Upper lobe of right lung (tissue), 1 donor: ENCODE results near the gene PRKN. TPM values are rescaled to one million over a fixed set of nuclear protein-coding genes. Genes with fewer than 3 reads are reported as not detected.

ENCODE experiments used
- ATAC-seq: fragments of 200-7000 bp; cut with Tn5 transposase; one replicate; pipeline ENCODE4 v1.9.1; 2020; ENCODE audit warnings: mild to moderate bottlenecking, moderate library complexity
- DNase-seq: peaks from one replicate; pipeline ENCODE4 v3.0.0-alpha.2; 2020
- H3K27ac ChIP-seq: fragments of 200-600 bp; one replicate; pipeline ENCODE4 v1.8.0; 2022
- H3K27me3 ChIP-seq: fragments of 200-600 bp; one replicate; pipeline ENCODE4 v1.8.0; 2022; ENCODE audit warnings: mild to moderate bottlenecking
- H3K36me3 ChIP-seq: fragments of 200-600 bp; one replicate; pipeline ENCODE4 v1.8.0; 2022
- H3K4me1 ChIP-seq: fragments of 200-600 bp; one replicate; pipeline ENCODE4 v1.8.0; 2022
- H3K4me3 ChIP-seq: fragments of 200-600 bp; one replicate; pipeline ENCODE4 v1.8.0; 2022; ENCODE audit warnings: mild to moderate bottlenecking
- H3K9me3 ChIP-seq: fragments of 200-600 bp; one replicate; pipeline ENCODE4 v1.8.0; 2022
- CTCF ChIP-seq: fragments of 200-600 bp; IDR thresholded peaks from one replicate; pipeline ENCODE4 v1.8.0; 2022; ENCODE audit warnings: antibody characterized with exemption
- intact Hi-C: fragments of 100-400 bp; cut with DNase I; formaldehyde crosslinking; loops from one replicate; pipeline ENCODE4 v1.11.0; 2022
- total RNA-seq: library from RNA; stranded (reverse); fragmentation: NEBNext Ultra II Directional; extraction: Animal tissue kit (Norgen Biotek cat#: 25700); gene quantifications from one replicate; pipeline ENCODE4 v1.2.1, GENCODE V29; 2021
- donor health status: DM: no; HTN: yes; CAD: no; lungs with severe emphysema.

The PRKN gene
- total RNA-seq, 1 donor from 2014 or later = 2.7 TPM

- Histone ChIP-seq H3K27me3 (no peaks in the 10 kb centered on the region), H3K4me1 (no peaks in the 10 kb centered on the region), H3K4me3 (no peak overlapping the region), H3K9me3 (no peaks in the 10 kb centered on the region), H3K36me3 (no peaks in the 10 kb centered on the region), H3K27ac (no peak overlapping the region)
- ATAC-seq (peak; percentile 69), DNase-seq (no peak)
- no peak for TF ChIP-seq CTCF
- intact Hi-C loops = no loop called here
Measured at GRCh38 chr6:162184465-162184864, 543.1 kb downstream of the PRKN start.

- Histone ChIP-seq H3K27ac (no peak overlapping the region), H3K4me1 (no peaks in the 10 kb centered on the region), H3K9me3 (no peaks in the 10 kb centered on the region), H3K36me3 (no peaks in the 10 kb centered on the region), H3K27me3 (no peaks in the 10 kb centered on the region), H3K4me3 (no peak overlapping the region)
- DNase-seq (no peak), ATAC-seq (peak; percentile 62)
- TF ChIP-seq CTCF = no peak
- intact Hi-C loops = no loop called here
Measured at GRCh38 chr6:162181741-162182401, 545.7 kb downstream of the PRKN start.

- no peaks in the 10 kb centered on the region for H3K4me1 ChIP-seq
- DNase-seq = no peak
- no peak overlapping the region for H3K27ac ChIP-seq
- H3K4me3 ChIP-seq = no peak overlapping the region
- H3K27me3 ChIP-seq = no peaks in the 10 kb centered on the region
- ATAC-seq = no peak
- no peaks in the 10 kb centered on the region for H3K9me3 ChIP-seq
- TF ChIP-seq CTCF = no peak
- no peaks in the 10 kb centered on the region for H3K36me3 ChIP-seq
- intact Hi-C loops = no loop called here
Measured at GRCh38 chr6:162181111-162181510, 546.5 kb downstream of the PRKN start.

GRCh38 chr6:162179196-162179951, 548.2 kb downstream of the PRKN start:
- Histone ChIP-seq H3K36me3 (no peaks in the 10 kb centered on the region), H3K4me3 (no peak overlapping the region), H3K9me3 (no peaks in the 10 kb centered on the region), H3K27me3 (no peaks in the 10 kb centered on the region), H3K4me1 (no peaks in the 10 kb centered on the region), H3K27ac (no peak overlapping the region)
- no peak for DNase-seq
- ATAC-seq = no peak
- intact Hi-C loops = no loop called here
- no peak for TF ChIP-seq CTCF

GRCh38 chr6:162178666-162179065, 548.9 kb downstream of the PRKN start:
- ATAC-seq (no peak), DNase-seq (no peak)
- Histone ChIP-seq H3K4me1 (no peaks in the 10 kb centered on the region), H3K27me3 (no peaks in the 10 kb centered on the region), H3K36me3 (no peaks in the 10 kb centered on the region), H3K4me3 (no peak overlapping the region), H3K9me3 (no peaks in the 10 kb centered on the region), H3K27ac (no peak overlapping the region)
- TF ChIP-seq CTCF = no peak
- intact Hi-C loops = no loop called here
